DOHH2 (cell line): ENCODE data around the gene CDK5RAP2.

Experiments used
- H3F3A ChIP-seq: fragments of 200-600 bp; sonication (generic), shearing (Covaris generic); 2 replicates; pipeline ENCODE4 v1.6.0; 2016; ENCODE audit warnings: antibody characterized with exemption, mild to moderate bottlenecking; ENCODE audit not compliant: control insufficient read depth, insufficient read depth
- H3K27ac ChIP-seq: fragments of 200-600 bp; sonication (generic); 2 replicates; pipeline ENCODE4 v1.5.1; 2014; ENCODE audit warnings: low read depth, mild to moderate bottlenecking, low read length, moderate library complexity
- H3K27me3 ChIP-seq: fragments of 200-600 bp; sonication (generic); 2 replicates; pipeline ENCODE4 v1.6.1; 2014; ENCODE audit warnings: mild to moderate bottlenecking, low read length, mixed read lengths; ENCODE audit not compliant: control insufficient read depth
- H3K36me3 ChIP-seq: fragments of 200-600 bp; sonication (generic); 2 replicates; pipeline ENCODE4 v1.6.1; 2014; ENCODE audit warnings: mild to moderate bottlenecking, low read length, moderate library complexity, mixed read lengths; ENCODE audit not compliant: control insufficient read depth
- H3K4me1 ChIP-seq: fragments of 200-600 bp; sonication (generic); 2 replicates; pipeline ENCODE4 v1.6.1; 2014; ENCODE audit warnings: mild to moderate bottlenecking, low read length, mixed read lengths; ENCODE audit not compliant: control insufficient read depth
- H3K4me2 ChIP-seq: fragments of 200-600 bp; sonication (generic); 2 replicates; pipeline ENCODE4 v1.6.0; 2014; ENCODE audit warnings: mild to moderate bottlenecking, low read length, moderate library complexity
- H3K4me3 ChIP-seq: fragments of 200-600 bp; sonication (generic); 2 replicates; pipeline ENCODE4 v1.5.1; 2014; ENCODE audit warnings: mild to moderate bottlenecking, low read length, mixed read lengths
- H3K79me2 ChIP-seq: fragments of 200-600 bp; sonication (generic); 2 replicates; pipeline ENCODE4 v1.6.1; 2014; ENCODE audit warnings: mild to moderate bottlenecking, low read length, mixed read lengths; ENCODE audit not compliant: control insufficient read depth
- H3K9me2 ChIP-seq: fragments of 200-600 bp; sonication (generic); replicated peaks from 2 replicates; pipeline ENCODE4 v1.6.1; 2014; ENCODE audit warnings: mild to moderate bottlenecking, low read length, mixed read lengths; ENCODE audit not compliant: control insufficient read depth
- H3K9me3 ChIP-seq: fragments of 200-600 bp; sonication (generic); 2 replicates; pipeline ENCODE4 v1.6.1; 2014; ENCODE audit warnings: antibody characterized with exemption, low read length, mixed read lengths; ENCODE audit not compliant: control insufficient read depth, insufficient read depth
- H4K20me1 ChIP-seq: fragments of 200-600 bp; sonication (generic); 2 replicates; pipeline ENCODE4 v1.6.0; 2014; ENCODE audit warnings: low read depth, mild to moderate bottlenecking, antibody characterized with exemption, low read length, moderate library complexity; ENCODE audit not compliant: control insufficient read depth, insufficient read depth
- EZH2phosphoT487 ChIP-seq: fragments of 200-600 bp; sonication (generic); IDR thresholded peaks from 2 replicates; pipeline ENCODE4 v1.6.1; 2017; ENCODE audit warnings: borderline replicate concordance, mild to moderate bottlenecking, antibody characterized with exemption, low read length, moderate library complexity, mixed read lengths
- TF ChIP-seq, protein P1 (sequence below): fragments of 200-600 bp; sonication (generic); IDR thresholded peaks from one replicate; pipeline ENCODE4 v1.5.1; 2014; ENCODE audit warnings: antibody characterized with exemption, mild to moderate bottlenecking, low read depth, low read length; ENCODE audit not compliant: poor library complexity, severe bottlenecking

The CDK5RAP2 gene

GRCh38 chr9:120475341-120475740 is 104.6 kb downstream of the CDK5RAP2 start:
- H3K36me3 ChIP-seq, result peaks cover 75% of the 10 kb centered on the region
- no peak for TF ChIP-seq EZH2phosphoT487
- TF ChIP-seq, protein P1, sequence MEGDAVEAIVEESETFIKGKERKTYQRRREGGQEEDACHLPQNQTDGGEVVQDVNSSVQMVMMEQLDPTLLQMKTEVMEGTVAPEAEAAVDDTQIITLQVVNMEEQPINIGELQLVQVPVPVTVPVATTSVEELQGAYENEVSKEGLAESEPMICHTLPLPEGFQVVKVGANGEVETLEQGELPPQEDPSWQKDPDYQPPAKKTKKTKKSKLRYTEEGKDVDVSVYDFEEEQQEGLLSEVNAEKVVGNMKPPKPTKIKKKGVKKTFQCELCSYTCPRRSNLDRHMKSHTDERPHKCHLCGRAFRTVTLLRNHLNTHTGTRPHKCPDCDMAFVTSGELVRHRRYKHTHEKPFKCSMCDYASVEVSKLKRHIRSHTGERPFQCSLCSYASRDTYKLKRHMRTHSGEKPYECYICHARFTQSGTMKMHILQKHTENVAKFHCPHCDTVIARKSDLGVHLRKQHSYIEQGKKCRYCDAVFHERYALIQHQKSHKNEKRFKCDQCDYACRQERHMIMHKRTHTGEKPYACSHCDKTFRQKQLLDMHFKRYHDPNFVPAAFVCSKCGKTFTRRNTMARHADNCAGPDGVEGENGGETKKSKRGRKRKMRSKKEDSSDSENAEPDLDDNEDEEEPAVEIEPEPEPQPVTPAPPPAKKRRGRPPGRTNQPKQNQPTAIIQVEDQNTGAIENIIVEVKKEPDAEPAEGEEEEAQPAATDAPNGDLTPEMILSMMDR, result no peak
- no peaks in the 10 kb centered on the region for H4K20me1 ChIP-seq
- H3K4me3 ChIP-seq, result no peak overlapping the region
- H3K4me1 ChIP-seq, result no peaks in the 10 kb centered on the region
- no peaks in the 10 kb centered on the region for H3K9me2 ChIP-seq
- H3K27me3 ChIP-seq, result no peaks in the 10 kb centered on the region
- H3K9me3 ChIP-seq, result no peaks in the 10 kb centered on the region
- H3K27ac ChIP-seq, result no peak overlapping the region
- no peak overlapping the region for H3K4me2 ChIP-seq
- no peaks in the 10 kb centered on the region for H3K79me2 ChIP-seq
- no peaks in the 10 kb centered on the region for H3F3A ChIP-seq

- Histone ChIP-seq H3K27ac (no peak overlapping the region), H3K36me3 (peaks cover 80% of the 10 kb centered on the region), H3K9me3 (no peaks in the 10 kb centered on the region), H3K4me1 (no peaks in the 10 kb centered on the region), H3F3A (no peaks in the 10 kb centered on the region), H4K20me1 (no peaks in the 10 kb centered on the region), H3K4me2 (no peak overlapping the region), H3K27me3 (no peaks in the 10 kb centered on the region), H3K79me2 (no peaks in the 10 kb centered on the region), H3K4me3 (no peak overlapping the region), H3K9me2 (no peaks in the 10 kb centered on the region)
- TF ChIP-seq, protein P1, result no peak
- TF ChIP-seq EZH2phosphoT487, result no peak
Observed at GRCh38 chr9:120474591-120475243, 105.2 kb downstream of the CDK5RAP2 start.

DNA sequence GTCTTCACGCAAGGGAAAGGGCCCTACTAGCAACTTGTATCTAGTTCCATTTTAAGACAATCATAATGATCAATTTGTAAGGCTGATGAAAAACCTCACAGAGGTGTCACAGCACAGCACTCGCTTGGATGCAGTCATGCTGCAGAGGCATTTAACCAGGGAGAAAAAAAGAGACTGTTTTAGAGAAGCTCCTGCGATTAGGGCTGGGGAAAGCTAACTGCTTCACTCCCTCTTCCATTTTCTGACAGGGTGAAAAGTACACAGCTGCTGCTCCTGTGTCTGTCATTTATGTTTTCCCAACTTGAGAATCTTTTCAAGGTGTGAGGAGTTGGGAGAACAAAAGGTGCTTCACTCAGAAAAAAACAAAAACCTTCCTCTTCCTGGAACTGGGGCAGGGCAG is 106.4 kb downstream of the CDK5RAP2 start:
- no peak for TF ChIP-seq EZH2phosphoT487
- TF ChIP-seq, protein P1, result no peak
- H3K4me2 ChIP-seq, result no peak overlapping the region
- H3K9me2 ChIP-seq, result no peaks in the 10 kb centered on the region
- H3K79me2 ChIP-seq, result no peaks in the 10 kb centered on the region
- no peak overlapping the region for H3K4me3 ChIP-seq
- H3K27me3 ChIP-seq, result no peaks in the 10 kb centered on the region
- no peaks in the 10 kb centered on the region for H3K9me3 ChIP-seq
- no peaks in the 10 kb centered on the region for H3K4me1 ChIP-seq
- peaks cover 73% of the 10 kb centered on the region for H3K36me3 ChIP-seq
- H3K27ac ChIP-seq, result no peak overlapping the region
- H4K20me1 ChIP-seq, result no peaks in the 10 kb centered on the region
- H3F3A ChIP-seq, result no peaks in the 10 kb centered on the region
